22Rv1 (cell line): ENCODE data around the gene GPR108.
A peak's percentile ranks its signal among the peaks of the same experiment; 100 is the strongest.
"Not testable (repeated sequence)": the region's sequence is repeated elsewhere in the genome, so short reads cannot be mapped to it uniquely, and the experiment has no call there.

Experiments used
- H3K27ac ChIP-seq: fragments of 450-650 bp; 2 replicates; pipeline ENCODE4 v1.5.1; 2017
- CTCF ChIP-seq: fragments of 450-650 bp; IDR thresholded peaks from 2 replicates; pipeline ENCODE4 v1.5.1; 2017; ENCODE audit warnings: mild to moderate bottlenecking
- ZFX ChIP-seq: fragments of 450-650 bp; IDR thresholded peaks from 2 replicates; pipeline ENCODE4 v1.6.1; 2017; ENCODE audit warnings: antibody characterized with exemption, borderline replicate concordance

Gene GPR108

GRCh38 chr19:6737284-6737872 lies at the start of gene GPR108:
GPR108 (minus strand) TSS chr19:6737580; CDS start chr19:6737576, 4 bp downstream.
- TF ChIP-seq ZFX (no peak), CTCF (no peak)
- peak within 1 kb of the TSS; percentile 83 for H3K27ac ChIP-seq

- H3K27ac ChIP-seq = no peak overlapping the region
These were observed 41.8 kb upstream of the GPR108 start for GRCh38 chr19:6779206-6779605.

GRCh38 chr19:6778386-6778785 lies 41.0 kb upstream of the GPR108 start:
- H3K27ac ChIP-seq = no peak overlapping the region
- TF ChIP-seq CTCF (no peak), ZFX (no peak)

More at GRCh38 chr19:6779206-6779605, 41.8 kb upstream of the GPR108 start:
- no peak for TF ChIP-seq ZFX
- no peak for TF ChIP-seq CTCF

GRCh38 chr19:6777434-6777833 lies 40.1 kb upstream of the GPR108 start:
- H3K27ac ChIP-seq = no peak overlapping the region

GRCh38 chr19:6776999-6777398 lies 39.6 kb upstream of the GPR108 start:
- TF ChIP-seq CTCF (no peak), ZFX (no peak)
- no peak overlapping the region for H3K27ac ChIP-seq

More at GRCh38 chr19:6777434-6777833, 40.1 kb upstream of the GPR108 start:
- no peak for TF ChIP-seq ZFX
- no peak for TF ChIP-seq CTCF

- H3K27ac ChIP-seq = not testable (repeated sequence)
These were observed 38.7 kb upstream of the GPR108 start for GRCh38 chr19:6776045-6776444.

GRCh38 chr19:6774821-6775707 lies 37.7 kb upstream of the GPR108 start:
- no peak overlapping the region for H3K27ac ChIP-seq
- TF ChIP-seq ZFX (no peak), CTCF (no peak)
